Right forelimb (tissue), 1 donor: Measurements from ENCODE around the gene ARHGAP42.

Experiments used
- DNase-seq: peaks from one replicate; pipeline ENCODE4 v3.0.0-alpha.2; 2018

Gene ARHGAP42

DNA sequence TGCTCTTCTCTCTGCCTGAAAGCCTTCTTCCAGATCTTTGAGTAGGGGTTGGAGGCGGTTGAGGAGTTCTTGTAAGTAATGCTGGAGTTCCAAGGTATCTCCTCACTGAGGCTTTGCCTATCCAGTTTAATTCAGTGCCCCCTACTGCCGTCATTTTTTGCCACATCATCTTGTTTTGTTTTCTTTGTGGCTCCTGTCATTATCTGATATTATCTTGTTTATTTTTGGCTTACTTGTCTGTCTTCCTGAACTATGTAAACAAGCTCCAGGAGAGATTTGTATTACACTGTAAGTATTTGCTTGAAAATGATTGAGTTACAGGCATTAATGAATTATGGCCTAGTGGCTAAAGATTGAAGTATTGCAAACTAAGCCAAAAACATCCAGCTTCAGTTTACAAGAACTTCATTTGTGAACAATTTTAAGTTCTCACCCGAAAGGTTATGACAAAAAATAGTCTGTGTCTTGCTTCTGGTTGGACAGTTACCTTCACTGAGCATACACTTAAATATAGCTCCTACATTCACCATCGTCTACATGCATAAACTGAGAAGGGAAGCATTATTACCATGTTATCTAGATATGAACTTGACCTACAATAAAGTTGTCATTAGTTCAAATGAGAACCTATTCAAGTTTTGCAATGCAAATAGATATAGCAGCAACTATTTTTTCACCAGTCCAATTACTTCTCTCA, 154.8 kb downstream of the ARHGAP42 start:
- DNase-seq, result no peak

DNA sequence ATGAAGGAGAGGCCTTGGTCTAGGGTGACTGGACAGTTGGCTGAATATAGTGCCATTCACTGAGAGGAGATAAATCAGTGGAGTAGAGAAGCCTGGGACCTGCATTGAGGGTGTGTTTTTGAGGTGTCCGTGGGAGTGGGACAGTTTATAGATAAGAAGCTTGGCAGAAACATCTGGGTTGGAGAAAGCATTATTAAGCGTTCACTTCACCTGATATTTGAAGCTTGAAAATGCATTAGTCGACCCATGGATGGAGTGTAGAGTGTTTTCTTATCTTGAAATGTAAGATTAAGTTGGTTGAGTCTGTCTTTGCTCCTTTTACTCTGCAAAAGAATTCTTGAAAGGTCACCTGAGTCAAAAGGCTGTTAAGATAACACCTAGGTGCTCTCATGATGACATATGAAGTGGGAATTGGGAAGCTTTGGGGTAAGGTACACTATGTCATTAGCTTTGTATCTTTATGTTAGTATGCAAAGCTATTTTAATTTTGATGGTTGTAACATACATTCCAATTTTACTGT, 160.7 kb downstream of the ARHGAP42 start:
- DNase-seq, result no peak

DNA sequence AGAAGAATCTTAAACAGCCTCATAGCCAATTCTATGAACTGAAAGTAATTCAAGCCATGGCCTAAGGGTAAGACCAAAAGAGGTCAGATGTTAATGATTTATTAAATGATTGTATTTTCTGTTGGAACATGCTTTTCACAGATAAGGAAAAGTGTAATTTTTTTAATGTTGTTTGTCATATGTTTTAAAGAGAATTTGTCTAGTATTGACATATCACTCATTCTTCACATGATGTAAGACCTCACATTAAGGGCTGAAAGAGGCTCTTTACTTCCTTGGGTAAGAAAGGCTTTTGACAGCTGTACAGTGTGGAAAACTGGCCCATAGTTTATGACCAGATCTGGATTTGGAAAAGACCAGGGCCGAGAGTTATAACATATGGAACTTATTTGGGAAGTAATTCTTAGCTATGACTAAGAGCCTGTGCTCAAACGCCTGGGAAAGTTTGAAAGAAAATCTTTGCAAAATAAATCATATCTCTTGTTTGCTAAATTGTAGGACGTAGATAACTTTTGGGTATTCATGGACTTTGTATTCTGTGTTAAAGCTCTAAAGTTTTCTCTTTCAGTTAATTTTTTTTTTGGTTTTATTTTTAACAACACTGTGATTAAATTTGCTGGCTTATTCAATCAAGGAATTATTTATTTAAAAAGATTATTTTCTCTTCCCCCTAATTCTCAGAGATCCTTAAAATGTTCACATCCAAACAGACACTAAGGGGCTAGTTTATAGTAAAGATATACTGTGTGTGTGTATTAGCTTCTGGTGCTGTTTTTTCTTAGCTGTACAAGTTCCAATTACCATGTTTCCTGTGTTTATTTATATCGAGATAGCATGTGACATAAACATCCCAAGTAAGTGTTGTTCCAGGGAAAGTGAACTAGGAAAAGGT, 162.2 kb downstream of the ARHGAP42 start:
- no peak for DNase-seq

DNA sequence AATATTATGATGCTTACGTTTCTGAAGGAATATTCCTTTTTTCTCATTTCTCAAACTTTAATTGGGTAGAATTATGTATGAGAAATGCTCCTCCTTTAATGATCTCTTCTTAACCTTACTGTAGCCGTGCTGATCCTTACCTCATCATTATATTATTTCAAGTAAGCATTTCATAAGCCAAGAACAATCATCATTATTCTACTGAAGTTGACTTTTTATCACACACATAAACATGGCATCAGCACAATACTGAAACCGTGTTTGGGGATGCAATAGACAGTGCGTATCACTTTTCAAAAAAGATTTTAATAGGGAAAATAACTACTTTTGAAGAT, 162.8 kb downstream of the ARHGAP42 start:
- DNase-seq, result no peak

DNA sequence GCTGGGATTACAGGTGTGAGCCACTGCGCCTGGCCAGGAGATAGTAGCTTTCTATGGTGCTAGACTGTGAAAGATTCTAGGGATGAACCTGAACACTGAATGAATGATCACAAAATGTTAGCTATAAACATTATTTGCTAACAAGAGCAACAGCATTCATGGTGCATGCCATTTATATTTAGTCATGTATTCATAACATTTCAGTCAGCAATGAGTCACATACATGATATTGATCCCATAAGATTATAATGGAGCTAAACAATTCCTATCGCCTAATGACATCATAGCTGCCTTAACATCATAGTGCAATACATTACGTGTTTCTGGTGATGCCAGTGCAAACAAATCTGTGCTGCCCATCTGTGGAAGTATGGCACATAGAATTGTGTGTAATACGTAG, 164.1 kb downstream of the ARHGAP42 start:
- DNase-seq, result no peak

DNA sequence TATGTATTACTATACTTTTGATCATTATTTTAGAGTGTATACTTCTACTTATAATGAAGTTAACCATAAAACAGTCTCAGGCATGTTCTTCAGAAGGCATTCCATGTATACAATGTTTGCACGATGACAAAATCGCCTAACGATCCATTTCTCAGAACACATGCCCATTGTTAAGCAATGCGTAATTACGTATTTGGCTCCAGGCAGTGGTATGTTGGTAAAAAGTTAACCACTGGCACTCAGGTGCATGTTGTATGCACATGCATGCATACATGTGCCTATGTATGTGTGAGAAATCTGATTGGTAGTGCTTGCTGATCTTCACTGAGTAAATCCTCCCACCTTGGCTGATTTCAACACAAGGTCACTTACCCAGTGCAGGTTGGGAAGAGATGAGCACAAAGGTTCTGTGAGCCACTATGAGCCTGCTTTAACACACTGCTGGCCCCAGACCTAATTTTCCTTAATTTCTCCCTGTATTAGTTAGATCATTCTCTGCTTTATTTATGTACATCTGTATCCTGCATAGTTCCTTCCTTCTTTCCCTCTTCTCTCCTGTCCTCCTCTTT, 164.6 kb downstream of the ARHGAP42 start:
- DNase-seq, result no peak

DNA sequence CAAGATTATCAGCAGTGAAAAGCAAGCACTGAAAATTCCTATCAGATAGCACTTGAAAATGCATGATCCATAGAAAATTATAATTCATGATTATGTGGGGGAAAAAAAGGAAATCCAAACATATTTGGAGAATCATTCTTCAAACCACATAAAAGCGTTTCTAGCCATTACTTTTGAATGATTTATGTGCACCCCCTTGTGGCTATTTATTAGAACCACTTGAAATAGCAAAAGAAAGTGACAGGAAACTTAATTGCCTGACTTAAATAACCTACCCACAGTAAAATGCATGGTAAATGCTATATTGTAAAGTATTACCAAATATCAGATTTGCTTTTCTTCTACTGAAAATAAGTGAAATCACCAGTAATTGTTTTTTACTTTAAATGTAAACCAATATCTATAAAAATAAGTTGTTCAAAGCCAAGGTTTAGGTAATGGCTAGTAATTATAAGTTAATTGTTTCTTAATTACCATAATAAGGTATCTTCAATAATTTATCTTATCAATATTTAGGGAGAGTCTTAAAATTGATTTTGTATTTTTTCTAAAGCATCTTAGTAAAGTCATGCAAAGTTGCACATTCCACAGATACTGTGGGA, 168.5 kb downstream of the ARHGAP42 start:
- DNase-seq, result no peak

DNA sequence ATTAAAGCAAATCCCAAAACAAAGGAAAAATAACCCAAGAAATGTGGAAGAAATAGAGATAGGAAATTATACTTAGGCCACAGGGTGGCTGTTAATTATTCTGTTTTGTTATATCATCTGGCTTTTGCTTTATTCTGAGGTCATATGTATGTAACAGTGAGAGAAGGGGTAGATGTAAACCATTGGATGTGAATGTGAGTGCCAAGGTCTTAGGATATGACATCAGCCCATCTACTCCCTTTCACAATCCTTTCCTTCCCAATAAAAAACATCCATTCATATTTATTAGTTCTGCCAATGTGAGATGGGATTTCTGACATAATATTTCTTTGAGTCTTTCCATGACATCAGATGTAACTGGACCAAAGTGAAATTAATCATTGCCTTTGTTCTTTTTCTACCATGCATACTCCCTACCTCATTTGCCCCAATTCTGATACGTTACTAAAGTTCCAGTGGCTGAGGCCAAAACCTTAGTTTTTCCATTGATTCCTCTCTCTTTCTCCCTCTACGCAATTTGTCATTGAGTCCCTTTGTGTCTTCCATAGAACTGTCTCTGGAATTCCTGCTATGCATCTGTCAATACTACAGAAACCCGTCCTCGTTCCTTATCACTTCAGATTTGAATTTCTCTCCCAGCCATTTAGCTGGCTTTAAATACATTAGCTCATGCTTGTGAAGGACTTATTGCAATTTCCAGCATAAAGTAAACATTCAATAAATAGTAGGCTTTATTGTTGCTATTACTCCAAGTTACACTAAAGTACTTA, 170.3 kb downstream of the ARHGAP42 start:
- no peak for DNase-seq

DNA sequence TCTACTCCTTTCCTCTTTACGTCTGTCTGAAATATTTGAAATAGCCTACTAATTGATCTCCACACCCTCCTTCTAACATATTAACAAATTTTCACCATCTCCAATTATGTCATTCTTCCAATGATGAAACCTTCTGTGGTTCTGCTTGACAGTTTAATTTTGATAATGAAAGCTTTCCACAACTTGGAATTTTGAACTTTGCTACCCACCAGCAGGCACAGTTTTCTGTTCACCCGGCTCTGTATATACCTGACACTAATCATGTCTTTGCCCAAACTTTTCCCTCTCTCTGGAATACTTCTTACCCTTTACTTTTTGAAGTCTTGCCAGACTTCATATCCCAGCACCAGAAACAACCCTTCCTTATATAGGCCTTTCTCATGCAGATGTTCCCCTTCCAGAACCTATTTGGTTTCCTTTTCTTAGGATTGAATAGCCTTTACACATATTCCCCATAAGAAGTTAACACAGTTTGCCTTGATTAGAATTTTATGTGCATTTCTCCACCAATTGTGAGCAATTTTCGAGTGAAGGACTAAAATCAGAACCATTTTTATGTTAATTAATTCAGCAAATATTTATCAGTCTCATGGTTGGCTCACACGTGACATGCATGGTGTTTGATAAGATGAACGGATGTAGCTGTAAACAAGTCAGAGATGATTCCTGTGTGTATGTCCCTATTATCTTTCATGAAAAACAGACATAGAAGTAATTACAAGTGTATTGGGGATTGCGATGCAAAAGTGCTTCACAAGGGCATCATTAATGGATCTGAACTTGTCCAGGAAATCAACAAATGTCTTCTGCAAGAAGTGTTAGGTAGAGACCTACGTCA, 173.4 kb downstream of the ARHGAP42 start:
- DNase-seq, result no peak

DNA sequence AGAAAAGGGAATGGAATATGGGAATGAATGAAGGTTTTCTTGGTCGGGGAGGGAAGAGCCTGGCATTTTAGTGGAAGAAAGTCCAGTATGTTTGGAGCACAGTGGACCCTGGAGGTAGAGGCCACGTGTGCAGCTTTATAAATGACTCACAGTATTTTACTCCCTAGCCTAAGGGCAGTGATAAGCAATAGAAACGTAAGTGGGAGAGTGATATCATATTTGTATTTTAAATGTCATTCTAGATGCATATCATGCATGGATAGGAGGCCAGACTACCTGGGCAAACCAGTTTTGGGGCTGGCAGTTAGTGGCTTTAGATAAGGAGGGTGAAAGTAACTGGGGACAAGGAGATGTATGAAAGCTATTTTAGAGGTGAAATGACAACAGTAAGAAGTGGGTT, 174.1 kb downstream of the ARHGAP42 start:
- no peak for DNase-seq

DNA sequence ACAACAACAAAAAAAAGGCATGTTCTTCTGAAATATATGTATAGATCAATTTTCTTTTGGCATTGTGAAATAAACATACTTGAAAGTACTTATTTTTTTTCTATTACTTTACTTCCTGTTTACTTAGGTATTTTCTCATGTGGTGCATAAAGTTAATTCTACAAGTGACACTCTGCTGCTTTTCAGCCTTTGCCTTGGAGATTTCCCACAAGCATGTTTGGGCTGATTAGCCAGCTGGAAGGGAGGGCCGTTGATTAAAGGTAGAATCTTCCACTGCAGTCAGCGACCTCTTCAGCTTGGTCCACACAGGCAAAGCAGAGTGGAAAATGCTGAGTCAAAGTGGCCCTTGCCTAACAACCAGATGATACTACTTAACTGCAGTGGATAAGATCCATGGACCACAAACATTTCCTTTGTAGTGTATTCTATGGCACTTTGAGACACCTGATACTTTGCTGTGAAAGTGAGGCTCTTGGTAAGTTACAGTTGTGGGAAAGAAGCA, 176.0 kb downstream of the ARHGAP42 start:
- DNase-seq, result no peak

DNA sequence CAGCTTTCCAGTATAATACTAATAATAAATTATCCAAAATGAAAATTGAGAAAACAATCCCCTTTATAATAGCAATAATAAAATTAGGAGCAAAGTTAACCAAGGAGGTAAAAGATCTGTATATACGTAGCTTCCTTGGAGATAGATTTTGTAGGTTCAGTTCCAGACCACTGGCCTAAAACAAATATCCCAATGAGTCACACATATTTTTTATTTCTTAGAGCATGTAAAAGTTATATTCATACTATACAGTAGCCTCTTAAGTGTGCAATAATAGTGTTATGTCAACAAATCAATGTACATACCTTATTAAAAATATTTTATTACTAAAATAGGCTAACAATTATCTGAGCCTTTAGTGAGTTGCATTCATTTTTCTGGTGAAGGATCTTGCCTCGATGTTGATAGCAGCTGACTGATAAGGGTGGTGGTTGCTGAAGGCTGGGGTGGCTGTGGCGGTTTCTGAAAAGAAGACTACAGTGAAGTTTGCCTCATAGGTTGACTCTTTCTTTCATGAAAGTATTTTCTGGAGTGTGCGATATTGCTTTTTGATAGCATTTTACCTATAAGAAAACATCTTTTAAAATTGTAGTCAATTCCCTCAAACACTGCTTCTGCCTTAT, 178.5 kb downstream of the ARHGAP42 start:
- DNase-seq, result no peak

DNA sequence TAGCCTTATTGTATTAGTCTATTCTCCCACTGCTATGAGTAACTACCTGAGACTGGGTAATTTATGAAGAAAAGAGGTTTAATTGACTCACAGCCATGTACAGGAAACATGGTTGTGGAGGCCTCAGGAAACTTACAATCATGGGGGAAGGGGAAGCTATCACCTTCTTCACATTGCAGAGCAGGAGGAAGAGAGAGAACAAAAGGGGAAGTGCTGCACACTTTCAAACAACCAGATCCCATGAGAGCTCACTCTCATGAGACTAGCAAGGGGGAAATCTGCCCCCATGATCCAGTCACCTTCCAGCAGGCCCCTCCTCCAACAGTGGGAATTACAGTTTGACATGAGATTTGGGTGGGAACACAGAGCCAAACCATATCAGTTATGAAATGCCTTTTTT, 179.4 kb downstream of the ARHGAP42 start:
- no peak for DNase-seq

DNA sequence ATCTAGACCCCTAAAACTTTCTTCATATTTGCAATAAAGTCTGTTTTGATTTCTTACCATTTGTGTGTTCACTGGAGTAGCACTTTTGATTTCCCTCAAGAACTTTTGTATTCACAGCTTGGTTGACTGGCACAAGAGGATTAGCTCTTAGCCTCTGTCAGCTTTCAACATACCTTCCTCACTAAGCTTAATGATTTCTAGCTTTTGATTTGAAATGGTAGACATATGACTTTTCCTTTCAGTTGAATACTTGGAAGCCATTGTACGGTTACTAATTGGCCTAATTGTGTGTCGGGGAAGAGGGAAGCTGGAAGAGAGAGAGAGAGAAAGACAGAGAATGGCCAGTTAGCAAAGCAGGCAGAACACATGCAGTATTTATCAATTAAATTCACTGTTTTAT, 180.5 kb downstream of the ARHGAP42 start:
- no peak for DNase-seq

DNA sequence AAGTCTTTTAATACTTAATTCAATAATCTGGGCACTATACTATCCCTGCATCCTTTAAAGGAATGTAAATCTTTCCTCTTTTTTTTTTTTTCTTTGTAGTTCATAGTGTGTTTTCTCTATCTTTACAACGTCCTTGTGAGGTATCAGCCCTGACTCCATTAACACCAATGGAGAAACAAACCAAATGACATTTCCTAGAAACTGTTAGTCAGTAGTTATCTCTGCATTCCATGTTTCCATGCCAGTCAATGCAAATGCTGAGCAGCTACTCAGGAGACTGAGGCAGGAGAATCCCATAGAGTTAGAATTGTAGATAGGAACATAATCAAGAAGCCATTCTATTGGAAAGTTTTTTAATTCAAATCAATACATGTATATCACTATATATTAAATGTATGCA, 182.2 kb downstream of the ARHGAP42 start:
- no peak for DNase-seq

DNA sequence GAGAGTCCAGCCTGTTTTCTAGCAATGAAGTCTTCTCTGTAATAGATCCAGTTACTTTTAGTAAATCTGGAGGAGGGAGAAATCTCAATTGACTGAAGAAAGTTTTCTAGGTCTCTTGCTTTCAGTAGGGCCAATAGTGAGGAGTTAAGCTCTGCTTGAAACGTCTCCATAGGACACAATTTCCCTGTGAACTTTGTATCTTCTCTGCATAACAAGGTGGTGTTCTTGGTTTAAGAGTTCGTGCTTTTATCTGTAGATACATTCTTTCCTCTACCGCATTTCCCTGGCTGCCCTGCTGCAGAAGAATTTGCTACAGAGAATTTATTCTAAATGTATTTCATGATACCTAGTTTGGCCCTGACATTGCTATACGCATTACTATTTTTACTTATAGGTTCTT, 183.1 kb downstream of the ARHGAP42 start:
- DNase-seq, result no peak

DNA sequence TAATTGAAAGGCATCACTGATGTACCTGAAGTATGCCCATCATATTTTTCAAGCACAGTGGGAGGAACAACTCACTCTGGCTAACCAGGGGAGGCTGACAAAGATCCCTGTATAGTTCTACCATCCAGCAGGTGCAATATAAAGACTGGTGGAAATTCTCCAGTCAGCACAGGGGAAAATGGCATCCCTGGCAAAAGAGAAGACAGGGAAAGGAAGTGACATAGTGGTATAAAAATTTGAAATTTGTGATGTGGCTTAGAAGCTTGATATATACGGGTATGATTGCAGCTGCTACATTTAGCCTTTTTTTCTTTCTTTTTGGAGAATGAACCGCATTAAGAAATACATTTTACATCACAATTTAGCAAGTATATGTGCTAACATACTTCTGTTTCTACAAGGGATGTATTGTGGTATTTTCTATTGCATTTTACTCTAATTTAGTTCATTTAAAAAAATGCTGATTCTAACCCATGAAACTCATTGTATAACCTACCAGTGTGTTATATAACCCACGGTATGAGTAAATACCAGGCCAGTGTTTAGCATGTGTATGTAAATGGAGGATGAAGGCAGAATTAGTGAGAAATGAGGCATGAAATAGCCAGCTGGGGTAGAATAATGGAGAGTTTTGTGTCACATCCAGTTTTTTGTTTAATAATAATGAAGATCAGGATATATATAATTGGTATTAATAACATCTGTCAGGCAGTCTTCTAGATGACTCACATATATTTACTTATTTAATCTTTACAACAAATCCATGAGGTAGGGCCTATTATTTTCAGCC, 186.1 kb downstream of the ARHGAP42 start:
- DNase-seq, result no peak

DNA sequence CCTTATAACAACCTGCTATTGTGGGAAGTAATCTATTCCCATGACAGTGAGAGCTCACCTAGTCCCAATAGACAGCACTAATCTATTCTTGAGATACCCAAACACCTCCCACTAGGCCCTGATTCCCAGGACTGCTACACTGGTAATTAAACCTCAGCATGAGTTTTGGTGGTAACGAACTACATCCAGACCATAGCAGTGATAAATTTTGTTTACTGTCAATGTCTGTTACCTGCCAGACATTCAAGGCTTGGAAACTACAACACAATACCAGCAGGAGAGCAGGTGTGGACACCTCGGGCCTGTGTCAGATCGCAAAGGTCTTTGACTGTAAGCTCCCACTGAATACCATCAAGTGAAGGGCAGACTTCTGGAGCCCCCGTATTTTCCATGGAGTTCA, 187.1 kb downstream of the ARHGAP42 start:
- no peak for DNase-seq

DNA sequence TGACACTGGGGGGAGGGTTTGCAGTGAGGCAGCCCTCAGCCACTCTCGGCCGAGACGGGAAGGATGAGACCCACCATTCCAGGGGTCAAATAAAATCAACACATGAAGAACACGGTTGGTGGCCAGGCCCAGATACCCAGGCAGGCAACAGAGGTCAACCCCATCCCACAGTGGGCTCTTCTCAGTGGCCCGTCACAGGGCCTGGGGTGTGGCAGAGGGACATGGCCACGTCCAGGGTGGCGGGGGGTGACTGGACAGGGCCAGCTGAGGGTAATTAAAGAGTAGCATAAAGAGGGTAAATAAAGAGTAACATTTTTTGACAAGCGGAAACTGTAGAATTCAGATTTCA, 188.4 kb downstream of the ARHGAP42 start:
- no peak for DNase-seq

DNA sequence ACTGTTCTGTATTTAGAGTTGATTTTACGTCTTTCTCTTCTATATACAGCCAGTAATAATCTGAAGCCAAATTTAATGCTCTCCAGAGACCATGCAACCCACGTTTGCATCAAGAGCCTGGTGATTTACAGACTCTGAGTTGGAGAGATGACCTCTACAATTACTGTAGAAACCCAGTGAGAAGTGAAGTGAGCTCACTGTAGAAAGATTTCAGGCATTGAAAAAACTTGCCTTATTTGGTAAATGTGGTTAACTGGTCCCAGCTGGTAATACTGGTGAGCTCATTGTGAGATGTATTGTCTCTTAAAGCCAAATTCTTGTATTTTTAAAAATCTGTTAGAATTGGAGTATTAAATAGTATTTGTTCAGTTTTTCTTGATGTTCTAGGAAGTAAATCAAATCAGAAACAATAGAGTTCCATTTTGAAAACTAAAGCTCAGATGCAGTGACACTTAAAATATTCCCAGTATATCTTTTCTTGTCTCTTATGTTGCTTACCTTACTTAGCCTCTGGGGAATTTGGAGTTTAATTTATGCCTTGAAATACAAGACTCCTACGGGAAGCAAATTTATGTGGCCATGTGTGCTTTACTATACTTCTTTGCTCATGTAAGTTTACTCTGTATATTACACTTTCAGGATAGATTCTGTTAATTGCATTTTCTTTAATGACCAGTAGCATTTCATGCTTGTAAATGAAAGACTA, 189.9 kb downstream of the ARHGAP42 start:
- no peak for DNase-seq
